NCI-H2107 treated with DMSO at 0.1 percent for 48 hours (cell line): ENCODE results near the gene PACRG.

Source experiments
- DNase-seq: peaks from one replicate; lab custom pipeline; 2025; ENCODE audit not compliant: unreplicated experiment; lab: John Stamatoyannopoulos, UW

PACRG gene

DNA sequence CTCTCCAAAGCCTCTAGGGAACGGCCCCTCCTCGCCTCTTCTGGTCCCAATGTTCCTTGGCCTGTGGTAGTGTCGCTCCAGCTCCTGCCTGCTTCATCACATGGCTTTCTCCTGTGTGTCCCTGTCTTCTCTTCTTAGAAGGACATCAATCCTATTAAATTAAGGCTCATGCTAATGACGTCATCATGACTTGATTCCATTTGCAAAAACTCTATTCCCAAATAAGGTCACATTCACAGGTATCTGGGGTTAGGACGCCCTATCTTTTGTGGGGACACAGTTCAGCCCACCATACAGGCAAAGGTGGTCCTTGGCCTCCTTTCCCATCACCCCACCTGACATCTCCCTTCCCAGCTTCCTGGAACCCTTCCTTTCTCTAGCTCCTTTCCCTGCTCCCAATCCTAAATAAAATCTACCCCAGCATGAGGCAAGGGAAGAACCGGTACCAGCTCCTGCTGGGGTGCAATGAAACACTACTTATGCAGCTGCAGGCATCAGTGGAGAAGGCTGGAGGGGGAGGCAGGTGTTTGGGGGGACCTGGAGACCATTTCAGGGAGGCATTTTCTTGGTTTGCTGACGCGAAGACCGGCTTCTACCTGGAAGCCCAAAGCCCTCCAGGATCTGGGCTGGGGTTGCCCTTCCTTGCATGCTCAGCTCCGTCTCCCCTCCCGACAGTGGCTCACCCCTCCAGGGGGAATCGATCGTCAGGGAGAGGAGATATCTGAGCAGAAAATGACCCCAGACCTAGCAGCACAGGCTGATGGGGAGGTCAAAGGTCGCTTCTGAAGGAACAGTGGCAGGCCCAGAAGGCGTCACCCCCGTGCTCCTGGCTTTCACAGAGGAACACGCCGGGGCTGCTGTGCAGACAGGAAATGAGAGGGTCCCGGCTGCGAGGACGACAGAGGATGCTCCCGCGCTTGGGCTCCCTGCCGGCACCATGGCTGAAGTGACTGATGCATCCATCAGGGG lies 615.1 kb downstream of the PACRG start:
- DNase-seq, result no peak

DNA sequence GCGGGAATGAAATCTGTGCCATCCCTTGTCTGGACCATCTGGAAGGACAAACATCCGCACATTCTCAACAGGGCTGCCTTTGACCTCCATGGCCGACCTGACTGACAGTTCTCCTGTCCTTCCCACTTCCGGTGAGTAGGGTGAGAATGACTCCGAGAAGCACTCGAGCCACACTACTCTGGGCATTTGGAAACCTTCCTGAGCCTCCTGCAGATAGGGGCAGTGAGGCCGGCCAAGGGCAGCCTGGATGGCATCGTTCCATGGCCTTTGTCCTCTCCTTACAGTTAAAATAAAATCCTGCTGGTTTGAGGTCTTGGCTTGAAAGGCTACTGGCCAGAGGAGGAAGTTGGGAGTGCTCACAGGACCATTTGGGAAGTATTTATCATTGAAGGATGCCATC lies 615.8 kb downstream of the PACRG start:
- DNase-seq, result no peak

DNA sequence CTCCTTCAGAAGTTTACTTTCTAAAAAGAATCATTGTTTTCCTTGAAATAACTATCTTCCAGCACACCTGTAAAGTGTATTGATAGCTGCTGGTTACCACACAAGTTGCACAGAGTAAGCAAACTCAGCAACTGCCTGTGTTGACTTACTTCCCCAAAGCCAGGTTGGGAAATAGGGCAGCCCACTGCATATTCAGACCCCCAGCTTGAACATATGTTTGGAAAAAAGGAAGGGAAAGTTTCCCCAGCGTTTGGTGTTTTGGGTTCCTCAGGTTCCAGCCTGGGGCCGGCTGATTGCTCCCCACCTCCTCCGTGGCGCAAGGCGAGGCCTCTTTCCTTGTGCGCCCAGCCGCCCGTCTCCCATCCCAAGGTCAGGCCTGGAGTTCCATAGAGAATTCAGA lies 616.6 kb downstream of the PACRG start:
- no peak for DNase-seq

DNA sequence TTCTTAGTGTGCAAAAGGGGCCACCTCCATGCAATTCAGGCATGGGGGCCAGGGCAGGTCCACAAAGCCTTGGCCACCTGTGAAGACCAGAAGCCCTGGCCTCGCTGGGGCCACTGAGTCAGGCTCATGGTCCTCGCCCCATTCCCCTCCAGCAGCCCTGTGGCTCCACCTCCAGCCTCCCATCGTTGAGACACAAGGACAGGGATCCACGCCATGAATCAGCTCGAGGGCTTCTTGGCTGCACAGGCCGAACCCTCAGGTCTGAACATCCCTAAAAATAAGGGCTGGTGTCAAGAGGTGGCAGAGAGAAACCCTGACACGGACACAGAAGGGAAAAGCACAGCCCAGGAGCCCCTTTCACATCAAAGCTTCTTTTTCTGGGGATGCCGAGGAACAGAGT lies 618.2 kb downstream of the PACRG start:
- no peak for DNase-seq

DNA sequence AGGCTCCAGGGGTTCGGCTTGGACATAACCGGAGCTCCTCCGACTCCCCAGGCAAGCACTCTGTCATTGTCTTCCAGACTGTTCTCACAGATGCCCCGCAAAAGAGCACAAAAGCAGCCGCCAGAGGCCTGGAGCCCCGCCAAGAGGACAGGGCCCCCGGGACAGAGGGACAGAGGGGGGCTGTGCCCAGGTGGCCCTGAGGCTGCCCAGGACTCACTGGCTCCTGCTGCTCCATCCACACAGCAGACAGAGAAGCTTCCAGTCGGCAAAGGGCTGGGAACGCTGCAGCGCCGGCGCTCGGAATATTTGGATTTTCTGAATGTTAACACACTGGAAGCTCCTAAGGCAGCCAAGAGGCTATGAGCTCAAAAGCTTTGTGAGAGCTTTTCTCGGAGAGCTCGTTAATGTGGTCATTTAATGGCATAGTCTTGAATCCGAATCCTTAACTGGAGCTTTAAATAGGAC lies 618.8 kb downstream of the PACRG start:
- no peak for DNase-seq

DNA sequence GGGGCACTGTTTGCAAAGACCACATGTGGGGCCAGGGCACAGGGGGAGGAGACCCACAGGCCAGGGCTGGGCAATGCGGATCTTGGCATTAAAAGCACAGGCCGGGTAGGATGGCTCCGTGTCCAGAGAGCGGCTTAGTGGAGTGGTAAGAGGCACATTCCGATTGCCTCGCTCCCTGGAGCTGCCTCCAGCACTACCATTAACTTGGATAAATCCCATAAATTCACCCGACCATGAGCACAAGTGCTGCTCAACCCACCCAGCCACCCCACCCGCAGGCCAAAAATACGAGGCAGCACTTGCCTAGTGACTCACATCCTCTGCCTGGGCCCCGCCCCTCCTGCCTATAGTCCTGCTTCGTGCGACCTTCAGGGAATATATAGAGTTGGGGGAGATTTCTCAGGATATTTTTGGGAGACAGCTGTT lies 619.3 kb downstream of the PACRG start:
- DNase-seq, result no peak

DNA sequence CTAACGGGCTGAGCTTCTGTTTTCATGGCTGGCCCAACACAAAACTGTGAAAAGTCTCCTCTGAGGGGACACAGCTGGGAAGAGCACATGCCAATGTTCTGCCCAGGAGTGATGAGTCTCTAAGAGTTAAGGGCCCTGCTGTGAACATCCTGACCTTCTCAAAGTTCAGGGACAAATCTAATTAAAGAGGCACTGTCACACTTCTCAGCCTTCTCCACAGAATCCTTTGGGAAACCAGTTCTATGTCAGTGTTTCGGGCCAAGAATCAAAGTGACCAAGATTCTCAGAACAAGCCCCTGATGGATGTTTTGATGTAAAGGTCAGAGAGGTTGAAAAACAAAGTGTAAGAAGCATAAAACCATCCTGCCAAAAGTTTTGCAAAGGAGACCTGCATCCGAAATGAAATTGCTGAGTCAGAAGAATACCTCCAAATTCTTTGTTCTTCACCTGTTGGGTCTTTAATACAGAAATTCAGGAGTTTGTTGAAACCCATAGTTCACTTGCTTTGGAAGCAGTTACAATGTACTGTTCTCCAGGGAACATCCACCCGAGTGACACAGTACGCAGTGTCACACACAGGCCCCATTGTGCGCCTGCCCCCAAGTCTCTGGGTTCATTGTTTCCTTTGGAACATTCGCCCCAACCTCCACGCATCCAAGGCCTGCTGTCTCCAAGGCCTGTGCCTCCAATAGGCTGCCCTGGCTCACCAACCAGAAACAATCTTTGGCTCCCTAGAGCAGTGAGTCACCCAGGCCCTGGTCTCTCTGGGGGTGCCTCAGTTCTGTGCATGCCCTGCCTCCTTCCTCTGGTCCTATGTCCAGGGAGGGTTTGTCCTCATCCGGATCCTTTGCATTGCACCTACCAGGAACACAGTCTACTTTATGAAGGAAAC lies 621.3 kb downstream of the PACRG start:
- DNase-seq, result no peak

DNA sequence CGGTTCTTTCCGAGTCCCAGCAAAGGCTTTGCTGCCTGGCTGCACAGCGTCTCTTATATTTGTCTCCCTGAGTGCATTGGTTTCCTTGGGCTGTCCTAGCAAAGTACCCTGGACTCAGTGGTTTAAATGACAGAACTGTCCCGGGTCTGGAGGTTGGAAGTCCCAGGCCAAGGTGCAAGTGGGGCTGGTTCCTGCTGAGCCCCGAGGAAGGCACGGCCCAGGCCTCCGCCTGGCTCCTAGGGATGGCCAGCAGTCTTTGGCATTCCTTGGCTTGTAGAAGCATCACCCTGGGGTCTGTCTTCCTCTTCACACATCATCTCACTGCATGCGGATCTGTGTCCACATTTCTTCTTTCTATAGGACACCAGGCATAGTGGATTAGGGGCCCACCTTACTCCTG lies 621.9 kb downstream of the PACRG start:
- no peak for DNase-seq

DNA sequence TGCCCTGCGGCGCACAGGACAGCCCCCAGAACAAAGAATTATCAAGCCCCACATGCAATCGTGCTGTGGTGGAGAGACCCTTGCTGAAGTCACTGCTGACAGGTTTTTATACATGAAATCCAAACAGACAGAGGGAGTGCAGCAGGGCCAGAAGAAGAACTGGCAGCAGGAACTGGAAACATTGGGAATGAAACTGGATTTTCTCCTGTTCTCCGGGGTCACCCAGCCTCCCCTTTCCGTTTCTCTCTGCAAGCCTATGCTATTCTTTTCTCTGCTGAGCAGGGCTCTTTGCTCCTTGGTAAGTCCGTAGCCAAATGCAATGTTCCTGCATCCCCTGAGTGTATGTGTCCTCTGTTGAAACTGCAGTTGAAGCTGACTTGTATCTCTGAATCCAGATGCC lies 623.2 kb downstream of the PACRG start:
- no peak for DNase-seq

DNA sequence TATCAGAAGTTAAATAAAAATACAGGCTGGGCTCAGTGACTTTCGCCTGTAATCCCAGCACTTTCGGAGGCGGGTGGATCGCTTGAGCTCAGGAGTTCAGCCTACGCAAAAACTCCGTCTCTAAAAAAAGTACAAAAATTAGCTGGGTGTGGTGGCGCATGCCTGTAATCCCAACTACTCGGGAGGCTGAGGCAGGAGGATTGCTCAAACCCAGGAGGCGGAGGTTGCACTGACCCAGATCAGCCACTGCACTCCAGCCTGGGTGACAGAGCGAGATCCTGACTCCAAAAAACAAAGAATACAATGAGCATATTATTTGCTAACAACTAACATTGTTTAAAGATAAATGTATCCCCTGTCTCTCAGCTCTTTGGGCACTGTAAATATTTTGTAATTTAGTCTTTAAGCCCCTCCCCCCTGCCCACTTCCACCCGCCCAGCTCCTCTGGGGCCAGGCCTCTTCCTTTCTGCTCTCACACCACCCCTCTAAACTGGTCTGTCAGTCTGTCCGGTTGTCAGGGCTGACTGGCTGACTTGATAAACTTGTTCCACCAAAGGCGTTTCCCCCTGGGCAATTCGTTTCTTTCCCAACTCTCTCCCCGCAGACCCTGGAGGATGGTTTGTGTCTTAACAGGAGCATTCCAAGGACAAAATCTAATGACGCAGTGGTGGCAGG lies 624.4 kb downstream of the PACRG start:
- no peak for DNase-seq

DNA sequence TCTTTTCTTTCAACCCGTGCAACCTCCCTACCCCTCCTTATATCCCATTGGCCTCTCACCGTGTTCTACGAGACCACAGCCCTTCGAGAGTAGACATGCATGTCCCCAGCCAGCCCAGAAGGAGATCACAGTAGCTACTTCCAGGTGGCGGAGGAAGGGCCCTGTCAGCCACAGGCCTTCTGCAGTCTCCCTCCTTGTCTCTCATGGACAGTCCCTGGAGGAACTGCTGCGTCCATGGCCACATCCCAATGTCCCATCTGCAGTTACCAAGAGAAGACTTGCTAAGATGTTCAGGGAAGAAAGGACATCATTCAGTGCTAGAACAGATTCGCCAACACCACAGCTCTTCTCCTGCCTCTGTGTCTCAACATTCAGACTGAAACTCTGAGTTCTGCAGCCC lies 625.2 kb downstream of the PACRG start:
- no peak for DNase-seq

DNA sequence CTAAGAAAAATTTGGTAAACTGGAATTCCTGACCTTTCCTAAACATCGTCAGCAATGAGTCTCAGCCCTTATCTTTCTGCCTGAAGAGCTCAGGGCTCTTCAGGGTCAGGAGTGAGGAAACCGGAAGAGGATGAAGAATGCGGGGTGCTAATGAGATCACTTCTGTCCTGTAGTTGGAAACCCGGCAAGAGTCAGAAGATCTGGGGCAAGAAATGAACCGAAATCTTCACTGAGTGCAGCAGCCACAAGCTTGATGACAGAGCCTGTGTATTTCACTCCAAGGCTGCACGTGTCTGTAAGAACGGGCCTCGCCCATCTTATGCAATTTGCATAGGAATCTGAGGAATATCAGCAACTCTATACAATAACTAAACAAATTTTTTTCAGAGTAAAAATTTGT lies 626.3 kb downstream of the PACRG start:
- DNase-seq, result no peak

DNA sequence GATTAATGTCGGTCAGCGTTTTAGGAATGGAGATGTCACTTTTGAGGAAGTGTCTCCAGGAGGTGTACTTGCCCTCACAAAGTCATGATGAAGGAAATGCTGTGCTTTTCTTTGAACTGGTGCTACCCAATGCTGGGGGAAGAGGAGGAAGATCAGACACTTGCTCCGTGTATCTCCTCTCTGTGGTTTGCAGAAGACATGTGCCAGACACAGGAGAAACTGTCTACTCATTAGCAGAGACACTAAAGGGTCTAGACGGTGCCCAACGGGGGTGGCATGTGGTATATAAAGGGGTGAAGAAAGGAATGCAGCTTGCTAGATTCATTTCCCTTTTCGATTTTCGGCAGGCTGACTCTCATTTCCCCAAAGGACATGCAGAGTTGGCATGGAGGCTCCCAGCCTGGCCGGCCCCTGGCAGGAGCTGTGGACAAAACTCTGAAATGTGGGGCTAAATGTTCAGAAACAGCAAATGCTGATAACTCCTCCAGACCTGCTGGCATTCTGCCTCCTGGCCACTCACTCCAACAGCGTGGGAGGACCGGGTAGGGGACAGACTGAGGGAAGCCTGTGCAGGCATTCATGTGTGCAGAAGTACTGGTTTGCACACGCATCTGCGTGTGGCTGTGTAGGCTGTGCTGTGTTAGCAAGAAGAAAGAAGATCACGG lies 627.1 kb downstream of the PACRG start:
- no peak for DNase-seq

DNA sequence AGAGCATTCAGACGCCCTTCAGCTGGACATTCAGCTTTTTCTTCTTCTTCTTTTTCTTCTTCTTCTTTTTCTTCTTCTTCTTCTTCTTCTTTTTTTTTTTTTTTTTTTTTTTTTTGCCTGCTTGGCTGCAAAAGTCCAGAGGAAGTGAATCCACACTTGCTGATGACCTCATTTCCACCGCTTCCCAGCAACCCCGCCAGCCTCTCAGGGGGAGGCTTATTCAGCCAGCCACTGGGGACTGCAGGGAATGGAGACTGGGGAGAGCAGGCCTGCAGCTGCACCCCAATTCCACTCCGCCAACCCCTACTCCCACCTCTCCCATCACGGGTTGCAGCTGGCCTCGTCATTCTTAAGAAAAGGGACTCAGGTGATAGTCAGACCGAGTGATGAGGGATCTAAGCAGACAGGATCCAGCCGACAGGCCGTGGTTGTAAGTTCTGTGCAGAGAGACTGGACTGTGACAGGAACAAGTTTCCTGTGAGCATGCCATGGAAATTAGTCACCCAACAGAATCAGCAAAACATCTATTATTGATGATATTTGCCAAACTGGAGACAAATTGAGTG lies 627.7 kb downstream of the PACRG start:
- no peak for DNase-seq

DNA sequence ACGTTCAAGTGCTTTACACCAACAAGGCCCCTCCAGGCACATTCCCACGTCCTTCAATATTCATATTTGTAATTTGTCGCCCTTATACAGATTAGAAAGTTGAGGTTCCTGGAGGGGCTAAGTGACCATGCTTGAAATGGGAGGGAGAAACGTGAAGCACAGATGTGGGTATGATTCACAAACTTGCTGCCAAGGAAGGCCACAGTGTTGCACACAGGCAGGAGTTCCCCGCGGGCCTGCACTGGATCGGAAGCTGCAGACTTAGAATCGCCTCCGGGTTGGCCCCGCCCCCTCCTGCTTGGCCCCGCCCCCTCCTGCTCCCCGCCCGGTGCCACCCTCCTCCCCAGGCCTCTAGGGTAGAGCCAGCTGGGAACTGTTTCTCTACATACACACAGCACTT lies 628.5 kb downstream of the PACRG start:
- DNase-seq, result no peak

DNA sequence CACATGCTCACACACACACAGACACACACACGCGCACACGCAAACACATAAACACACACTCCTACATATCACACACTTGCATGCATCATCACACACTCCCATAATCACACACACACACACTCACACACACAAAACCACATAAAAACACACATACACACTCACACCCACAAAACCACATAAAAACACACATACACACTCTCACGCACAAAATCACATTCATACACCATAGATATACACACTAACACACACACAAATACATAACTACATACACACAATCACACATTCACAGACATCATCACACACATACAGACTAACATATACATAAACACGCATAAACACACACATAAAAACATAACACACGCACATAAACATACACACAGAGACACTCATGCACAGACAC lies 629.0 kb downstream of the PACRG start:
- no peak for DNase-seq

DNA sequence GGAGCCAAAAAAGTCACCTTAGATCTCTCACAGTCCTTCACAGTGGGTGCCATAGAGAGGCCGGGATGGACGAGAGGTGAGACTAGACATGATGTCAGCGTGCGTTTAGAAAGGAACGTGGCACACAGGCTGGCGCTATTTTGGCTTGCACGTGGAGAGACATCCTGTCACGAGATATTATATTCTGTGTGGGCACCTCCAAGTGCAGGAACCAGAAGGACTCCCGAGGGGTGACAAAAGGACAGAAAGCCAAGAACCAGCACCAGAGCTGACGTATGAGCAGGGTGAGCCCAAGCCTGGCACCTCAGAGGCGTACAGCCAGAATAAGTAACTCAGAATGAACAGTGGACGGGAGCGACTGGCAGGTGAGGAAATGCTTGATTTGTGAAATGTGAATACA lies 636.9 kb downstream of the PACRG start:
- no peak for DNase-seq
